ENCODE measurements around the gene TBL1X. TPM values are rescaled to one million over a fixed set of nuclear protein-coding genes. Genes with fewer than 3 reads are reported as not detected.

The TBL1X gene
- total and polyA plus RNA-seq, 2 donors (not counting 3 experiments of a cell fraction or from before 2014, with no cell fraction given): 8.7 to 25.3 TPM

GRCh38 chrX:9534686-9535085, 69.8 kb downstream of the TBL1X start:
- DNase-seq (ENCODE audit: low read depth, low spot score) (no peak), FAIRE-seq (peak; percentile 8)
- dilution Hi-C loops (cut with MboI; ENCODE audit: extremely low pct_ligation_motif_present, low sequenced_read_pairs) (no loop called here), intact Hi-C loops (cut with micrococcal nuclease) (loop anchor here (1.0 kb wide), 2 partner anchors 71 to 76 kb away; no protein-coding TSS in a partner anchor)
- peak overlapping the region; percentile 54 for H3K9ac ChIP-seq (replicated peaks; ENCODE audit: extremely low read depth, insufficient read depth, low read length)
- ChIA-PET POLR2A (no interaction called here), CTCF (interaction anchor here (1.3 kb wide), 1 partner anchor 32 kb away, joined by 4 read pairs; no protein-coding TSS in a partner anchor)
- H2AFZ ChIP-seq (ENCODE audit: low read depth, low read length): no peak overlapping the region
- no peaks in the 10 kb centered on the region for H3K9me3 ChIP-seq (replicated peaks; ENCODE audit: control insufficient read depth, insufficient read depth, low read length)
- peaks cover 17% of the 10 kb centered on the region for H3K79me2 ChIP-seq (ENCODE audit: control insufficient read depth, insufficient read depth, low read length)
- H3K4me2 ChIP-seq (ENCODE audit: insufficient read depth, low read length): peak overlapping the region; percentile 87
- peak overlapping the region in 1 of 3 experiments; percentile 26 for H3K4me3 ChIP-seq (replicated peaks in 1 of 3; ENCODE audit: insufficient read depth in 1 of 3, low read depth in 1 of 3, low read length in 3 of 3)
- no peak for TF ChIP-seq CTCF (IDR thresholded peaks at IDR 0.05; ENCODE audit: extremely low read depth in 1 of 2, insufficient read depth in 1 of 2, low read depth in 1 of 2, low read length in 2 of 2)
- no peak for TF ChIP-seq MYC (IDR thresholded peaks at IDR 0.05; ENCODE audit: low read depth, low read length)
- no peak for TF ChIP-seq MAX (IDR thresholded peaks at IDR 0.05; ENCODE audit: insufficient read depth, insufficient read length)
- TF ChIP-seq GATA2 (IDR thresholded peaks at IDR 0.05; ENCODE audit: insufficient read depth, insufficient read length, low read depth, low read length): no peak
- TF ChIP-seq EZH2 (IDR thresholded peaks at IDR 0.05; ENCODE audit: borderline replicate concordance, low read depth, low read length, severe bottlenecking): no peak
- TF ChIP-seq FOS (IDR thresholded peaks at IDR 0.05; ENCODE audit: borderline replicate concordance, insufficient read depth, low read length): no peak
- TF ChIP-seq POLR2AphosphoS5 (IDR thresholded peaks at IDR 0.05; ENCODE audit: insufficient read depth, low read depth, low read length): no peak
- no peak for TF ChIP-seq POLR2A (IDR thresholded peaks at IDR 0.05; ENCODE audit: low read depth, low read length)
- no peak for TF ChIP-seq JUN (IDR thresholded peaks at IDR 0.05; ENCODE audit: borderline replicate concordance, insufficient read depth, insufficient read length, low read depth)
- no peaks in the 10 kb centered on the region for H3K9me1 ChIP-seq (replicated peaks; ENCODE audit: control insufficient read depth, extremely low read depth, insufficient read depth, low read length)
- H4K20me1 ChIP-seq (replicated peaks; ENCODE audit: control insufficient read depth, extremely low read depth, insufficient read depth, low read length): no peaks in the 10 kb centered on the region
- BruUV-seq (replicated peaks): no TSS peak
- H3K36me3 ChIP-seq (ENCODE audit: control insufficient read depth in 2 of 2, extremely low read depth in 1 of 2, insufficient read depth in 2 of 2, low read length in 2 of 2): no peaks in the 10 kb centered on the region
- H3K27ac ChIP-seq (ENCODE audit: insufficient read depth, low read depth, low read length): peak overlapping the region; percentile 82
- H3K27me3 ChIP-seq (ENCODE audit: control insufficient read depth in 2 of 2, insufficient read depth in 2 of 2, low read length in 2 of 2): no peaks in the 10 kb centered on the region
- peaks cover 36% of the 10 kb centered on the region for H3K4me1 ChIP-seq (ENCODE audit: control insufficient read depth, extremely low read depth, insufficient read depth, low read length)

Measured in endothelial cell of umbilical vein (primary cell).